Skeletal muscle tissue (tissue), 4 donors: ENCODE measurements around the gene NALCN. TPM values are rescaled to one million over a fixed set of nuclear protein-coding genes. Genes with fewer than 3 reads are reported as not detected.

Source experiments
- H3K27ac ChIP-seq: one replicate; pipeline ENCODE4 v1.7.0; 2013; ENCODE audit warnings: mild to moderate bottlenecking, low read depth, low read length, inconsistent platforms
- H3K27me3 ChIP-seq, 3 donors: one replicate each; pipeline ENCODE4 v1.7.0; 2013; ENCODE audit warnings: low read length in 3 of 3; ENCODE audit not compliant: control insufficient read depth in 3 of 3, insufficient read depth in 3 of 3
- H3K36me3 ChIP-seq, 3 donors: one replicate each; pipeline ENCODE4 v1.7.0; 2013; ENCODE audit warnings: low read length in 3 of 3; ENCODE audit not compliant: control insufficient read depth in 3 of 3, insufficient read depth in 3 of 3
- H3K4me1 ChIP-seq, 3 donors: one replicate each; pipeline ENCODE4 v1.7.0; 2013; ENCODE audit warnings: low read length in 3 of 3, mild to moderate bottlenecking in 3 of 3; ENCODE audit not compliant: control insufficient read depth in 3 of 3, insufficient read depth in 3 of 3
- H3K4me3 ChIP-seq, 3 donors: one replicate each; pipeline ENCODE4 v1.7.0; 2013; ENCODE audit warnings: low read length in 3 of 3
- H3K9ac ChIP-seq, 3 donors: one replicate each; pipeline ENCODE4 v1.7.0; 2013; ENCODE audit warnings: low read length in 3 of 3, mild to moderate bottlenecking in 3 of 3, moderate library complexity in 2 of 3, low read depth in 1 of 3
- H3K9me3 ChIP-seq, 3 donors: one replicate each; pipeline ENCODE4 v1.7.0; 2013; ENCODE audit warnings: low read length in 3 of 3; ENCODE audit not compliant: control insufficient read depth in 3 of 3
- total RNA-seq: library from RNA; depleted of rRNA; stranded (reverse); fragments of >200 nt; gene quantifications from one replicate; pipeline ENCODE4 v1.2.3, GENCODE V29; 2014
- donor health status: Osteomylitis.

Gene NALCN
- total RNA-seq, 1 donor from 2014 or later = 1.0 TPM

- Histone ChIP-seq H3K27ac (no peak overlapping the region), H3K9ac (no peak overlapping the region), H3K9me3 (no peaks in the 10 kb centered on the region), H3K4me1 (no peaks in the 10 kb centered on the region), H3K4me3 (no peak overlapping the region), H3K27me3 (no peaks in the 10 kb centered on the region), H3K36me3 (no peaks in the 10 kb centered on the region)
Measured at GRCh38 chr13:101202590-101202989, 213.7 kb downstream of the NALCN start.

GRCh38 chr13:101190976-101191375 is 225.3 kb downstream of the NALCN start:
- Histone ChIP-seq H3K9me3 (no peaks in the 10 kb centered on the region), H3K27me3 (no peaks in the 10 kb centered on the region), H3K4me3 (no peak overlapping the region), H3K9ac (no peak overlapping the region), H3K27ac (no peak overlapping the region), H3K36me3 (no peaks in the 10 kb centered on the region), H3K4me1 (no peaks in the 10 kb centered on the region)

- no peak overlapping the region for H3K27ac ChIP-seq
- no peaks in the 10 kb centered on the region for H3K9me3 ChIP-seq
- H3K4me1 ChIP-seq = no peaks in the 10 kb centered on the region
- no peaks in the 10 kb centered on the region for H3K36me3 ChIP-seq
- no peak overlapping the region for H3K4me3 ChIP-seq
- H3K9ac ChIP-seq = no peak overlapping the region
- H3K27me3 ChIP-seq = no peaks in the 10 kb centered on the region
Measured at GRCh38 chr13:101190337-101190736, 226.0 kb downstream of the NALCN start.

- Histone ChIP-seq H3K27me3 (no peaks in the 10 kb centered on the region), H3K9me3 (no peaks in the 10 kb centered on the region), H3K27ac (no peak overlapping the region), H3K4me1 (no peaks in the 10 kb centered on the region), H3K36me3 (no peaks in the 10 kb centered on the region), H3K4me3 (no peak overlapping the region), H3K9ac (no peak overlapping the region)
Measured at GRCh38 chr13:101185606-101186005, 230.7 kb downstream of the NALCN start.

- H3K4me1 ChIP-seq = no peaks in the 10 kb centered on the region
- no peak overlapping the region for H3K27ac ChIP-seq
- no peak overlapping the region for H3K4me3 ChIP-seq
- H3K9ac ChIP-seq = no peak overlapping the region
- H3K27me3 ChIP-seq = no peaks in the 10 kb centered on the region
- no peaks in the 10 kb centered on the region for H3K36me3 ChIP-seq
- H3K9me3 ChIP-seq = no peaks in the 10 kb centered on the region
Measured at GRCh38 chr13:101181076-101181685, 235.1 kb downstream of the NALCN start.

- H3K27me3 ChIP-seq = no peaks in the 10 kb centered on the region
- H3K36me3 ChIP-seq = no peaks in the 10 kb centered on the region
- no peak overlapping the region for H3K4me3 ChIP-seq
- H3K9ac ChIP-seq = no peak overlapping the region
- no peaks in the 10 kb centered on the region for H3K9me3 ChIP-seq
- H3K27ac ChIP-seq = no peak overlapping the region
- H3K4me1 ChIP-seq = no peaks in the 10 kb centered on the region
Measured at GRCh38 chr13:101179021-101179420, 237.3 kb downstream of the NALCN start.

GRCh38 chr13:101178406-101178805 is 237.9 kb downstream of the NALCN start:
- Histone ChIP-seq H3K9ac (no peak overlapping the region), H3K27ac (no peak overlapping the region), H3K9me3 (no peaks in the 10 kb centered on the region), H3K36me3 (no peaks in the 10 kb centered on the region), H3K4me1 (no peaks in the 10 kb centered on the region), H3K27me3 (no peaks in the 10 kb centered on the region), H3K4me3 (no peak overlapping the region)

GRCh38 chr13:101170306-101170705 is 246.0 kb downstream of the NALCN start:
- H3K27ac ChIP-seq = no peak overlapping the region
- no peak overlapping the region for H3K9ac ChIP-seq
- H3K4me3 ChIP-seq = no peak overlapping the region
- no peaks in the 10 kb centered on the region for H3K9me3 ChIP-seq
- H3K27me3 ChIP-seq = no peaks in the 10 kb centered on the region
- H3K36me3 ChIP-seq = no peaks in the 10 kb centered on the region
- no peaks in the 10 kb centered on the region for H3K4me1 ChIP-seq

GRCh38 chr13:101157261-101157660 is 259.0 kb downstream of the NALCN start:
- H3K36me3 ChIP-seq = no peaks in the 10 kb centered on the region
- H3K9ac ChIP-seq = no peak overlapping the region
- H3K9me3 ChIP-seq = no peaks in the 10 kb centered on the region
- H3K27me3 ChIP-seq = peaks cover 0 to under 1% (median under 1%) of the 10 kb centered on the region in 3 donors
- no peaks in the 10 kb centered on the region for H3K4me1 ChIP-seq
- H3K27ac ChIP-seq = no peak overlapping the region
- H3K4me3 ChIP-seq = no peak overlapping the region

- Histone ChIP-seq H3K27me3 (peaks cover 0 to 3% (median 2%) of the 10 kb centered on the region in 3 donors), H3K4me1 (no peaks in the 10 kb centered on the region), H3K9me3 (no peaks in the 10 kb centered on the region), H3K9ac (no peak overlapping the region), H3K36me3 (no peaks in the 10 kb centered on the region), H3K27ac (no peak overlapping the region), H3K4me3 (no peak overlapping the region)
Measured at GRCh38 chr13:101155920-101156319, 260.4 kb downstream of the NALCN start.
